Uterus (tissue), 4 donors: Measurements from ENCODE around the gene ZNF701. TPM values are rescaled to one million over a fixed set of nuclear protein-coding genes. Genes with fewer than 3 reads are reported as not detected.

Experiments
- DNase-seq, 2 donors: peaks; one replicate each; pipeline ENCODE4 v3.0.0-alpha.2; 2019 to 2020
- H3K27ac ChIP-seq, 2 donors: fragments of 200-600 bp; sonication (generic); 1 replicate in 1 of 2; 2 replicates in 1 of 2; pipeline ENCODE4 v1.5.1; 2016 to 2018
- H3K27me3 ChIP-seq, 2 donors: fragments of 200-600 bp; sonication (generic); one replicate each; pipeline ENCODE4 v1.5.1; 2018 to 2019; ENCODE audit warnings: control low read depth in 1 of 2
- H3K36me3 ChIP-seq, 2 donors: fragments of 200-600 bp; sonication (generic); one replicate each; pipeline ENCODE4 v1.5.1; 2019; ENCODE audit warnings: control low read depth in 1 of 2
- H3K4me1 ChIP-seq, 2 donors: fragments of 200-600 bp; sonication (generic); one replicate each; pipeline ENCODE4 v1.5.1; 2018 to 2019; ENCODE audit warnings: control low read depth in 1 of 2
- H3K4me3 ChIP-seq, 2 donors: fragments of 200-600 bp; sonication (generic); 1 replicate in 1 of 2; 2 replicates in 1 of 2; pipeline ENCODE4 v1.5.1; 2018 to 2019; ENCODE audit warnings: mild to moderate bottlenecking in 1 of 2
- H3K9me3 ChIP-seq, 2 donors: fragments of 200-600 bp; sonication (generic); one replicate each; pipeline ENCODE4 v1.5.1; 2019; ENCODE audit warnings: control low read depth in 1 of 2
- POLR2A ChIP-seq, 2 donors: fragments of 450-650 bp; IDR thresholded peaks; one replicate each; pipeline ENCODE4 v1.6.1; 2016; ENCODE audit warnings: antibody characterized with exemption in 2 of 2, mild to moderate bottlenecking in 1 of 2, moderate library complexity in 1 of 2
- intact Hi-C: fragments of 100-400 bp; cut with DNase I; formaldehyde crosslinking; loops from one replicate; pipeline ENCODE4 v1.15.1; 2023; ENCODE audit warnings: low total_unique reads
- small RNA-seq: library from RNA; depleted of rRNA; stranded (forward); fragments of <200 nt; gene quantifications from one replicate; pipeline ENCODE3, GENCODE V24; 2016
- total RNA-seq, 4 donors: library from RNA; depleted of rRNA in 3 of 4; stranded (reverse); fragments of >200 nt in 3 of 4; gene quantifications; one replicate each; pipeline versions ENCODE4 v1.1.0 to v1.2.4, GENCODE V29; 2014 to 2023
- TF ChIP-seq, protein P1 (sequence below), 4 experiments: fragments of 200-600 bp in 2 of 4; fragments of 450-650 bp in 2 of 4; sonication (generic) in 2 of 4; IDR thresholded peaks; one replicate each; pipeline ENCODE4 v1.5.1; 2016 to 2019; ENCODE audit warnings: antibody characterized with exemption in 4 of 4, mild to moderate bottlenecking in 2 of 4, moderate library complexity in 1 of 4
- donor health status: DM: yes; HTN: yes; CAD: no.

ZNF701 gene
- total RNA-seq, 4 donors from 2014 or later, result 2.9 to 32.8 (median 16.7) TPM

DNA sequence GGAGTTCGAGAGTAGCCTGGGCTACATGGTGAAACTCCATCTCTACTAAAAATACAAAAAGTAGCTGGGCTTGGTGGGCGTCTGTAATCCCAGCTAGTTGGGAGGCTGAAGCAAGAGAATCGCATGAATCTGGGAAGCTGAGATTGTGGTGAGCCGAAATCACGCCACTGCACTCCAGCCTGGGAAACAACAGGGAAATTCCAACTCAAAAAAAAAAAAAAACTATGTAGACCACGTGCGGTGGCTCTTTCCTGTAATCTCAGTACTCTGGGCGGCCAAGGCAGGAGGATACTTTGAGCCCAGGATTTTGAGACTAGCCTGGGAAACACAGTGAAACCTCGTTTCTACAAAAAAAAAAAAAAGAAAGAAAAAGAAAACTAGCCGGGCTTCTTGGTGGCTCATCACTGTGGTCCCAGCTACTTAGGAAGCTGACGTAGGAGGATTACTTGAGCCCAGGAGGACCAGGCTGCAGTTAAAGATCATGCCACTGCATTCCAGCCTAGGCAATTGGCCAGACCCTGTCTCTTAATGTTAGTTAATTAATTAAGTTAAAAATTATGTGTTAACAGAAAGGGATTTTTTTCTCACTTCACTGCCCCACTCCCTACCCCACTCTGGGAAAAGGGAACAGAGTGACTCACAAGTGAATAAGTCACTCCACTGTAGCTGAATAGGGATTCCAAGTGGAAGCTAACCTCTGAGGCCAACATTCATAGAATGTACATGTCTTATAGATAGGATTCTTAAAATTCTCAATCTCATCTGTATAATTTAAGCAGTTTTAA is 65.9 kb downstream of the ZNF701 start:
- Histone ChIP-seq H3K4me1 (no peaks in the 10 kb centered on the region), H3K4me3 (no peak overlapping the region), H3K36me3 (no peaks in the 10 kb centered on the region), H3K27me3 (no peaks in the 10 kb centered on the region), H3K27ac (no peak overlapping the region), H3K9me3 (no peaks in the 10 kb centered on the region)
- intact Hi-C loops, result loop anchor here (5.0 kb wide), 1 partner anchor 239 kb away; the partner anchor contains the start of gene ZNF528
- no peak for DNase-seq
- TF ChIP-seq, protein P1, sequence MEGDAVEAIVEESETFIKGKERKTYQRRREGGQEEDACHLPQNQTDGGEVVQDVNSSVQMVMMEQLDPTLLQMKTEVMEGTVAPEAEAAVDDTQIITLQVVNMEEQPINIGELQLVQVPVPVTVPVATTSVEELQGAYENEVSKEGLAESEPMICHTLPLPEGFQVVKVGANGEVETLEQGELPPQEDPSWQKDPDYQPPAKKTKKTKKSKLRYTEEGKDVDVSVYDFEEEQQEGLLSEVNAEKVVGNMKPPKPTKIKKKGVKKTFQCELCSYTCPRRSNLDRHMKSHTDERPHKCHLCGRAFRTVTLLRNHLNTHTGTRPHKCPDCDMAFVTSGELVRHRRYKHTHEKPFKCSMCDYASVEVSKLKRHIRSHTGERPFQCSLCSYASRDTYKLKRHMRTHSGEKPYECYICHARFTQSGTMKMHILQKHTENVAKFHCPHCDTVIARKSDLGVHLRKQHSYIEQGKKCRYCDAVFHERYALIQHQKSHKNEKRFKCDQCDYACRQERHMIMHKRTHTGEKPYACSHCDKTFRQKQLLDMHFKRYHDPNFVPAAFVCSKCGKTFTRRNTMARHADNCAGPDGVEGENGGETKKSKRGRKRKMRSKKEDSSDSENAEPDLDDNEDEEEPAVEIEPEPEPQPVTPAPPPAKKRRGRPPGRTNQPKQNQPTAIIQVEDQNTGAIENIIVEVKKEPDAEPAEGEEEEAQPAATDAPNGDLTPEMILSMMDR (IDR thresholded peaks at IDR 0.05), result no peak
- no peak for TF ChIP-seq POLR2A (IDR thresholded peaks at IDR 0.05)

Small RNAs within 50 kb of the gene (small RNA-seq; reads per million reads assigned to genes)
- gene RPL39P34, result not detected

Other genes starting within 250 kb of the ZNF701 start
- 10 to 100 TPM in 1 of 4 donors, 1 to 10 TPM in 2, under 1 TPM in 1; 0.29 to 13.8 (median 3.0) TPM for gene ZNF610, start 234.0 kb upstream of the ZNF701 start, total RNA-seq
- 10 to 100 TPM; 19.2 to 87.3 (median 30.5) TPM for gene ZNF880, start 200.4 kb upstream of the ZNF701 start, total RNA-seq
- gene ZNF528, start 172.4 kb upstream of the ZNF701 start, total RNA-seq, result 10 to 100 TPM in 3 of 4 donors, 1 to 10 TPM in 1; 6.2 to 80.7 (median 49.4) TPM
- gene ZNF534, start 141.1 kb upstream of the ZNF701 start, total RNA-seq, result under 1 TPM in 3 of 4 donors, not detected in 1; 0.29 to 0.46 (median 0.35) TPM
- 10 to 100 TPM in 2 of 4 donors, 1 to 10 TPM in 2; 6.7 to 17.1 (median 10.6) TPM for gene ZNF578, start 116.7 kb upstream of the ZNF701 start, total RNA-seq
- gene ZNF808, start 42.6 kb upstream of the ZNF701 start, total RNA-seq, result 10 to 100 TPM; 23.7 to 40.9 (median 30.4) TPM
- gene ZNF83, start 68.1 kb downstream of the ZNF701 start, total RNA-seq, result 100 to 1,000 TPM in 2 of 4 donors, 10 to 100 TPM in 2; 40.6 to 481 (median 100) TPM
- 10 to 100 TPM in 3 of 4 donors, 1 to 10 TPM in 1; 7.2 to 29.7 (median 25.0) TPM for gene ZNF611, start 164.8 kb downstream of the ZNF701 start, total RNA-seq
- gene ZNF600, start 216.5 kb downstream of the ZNF701 start, total RNA-seq, result 10 to 100 TPM in 1 of 4 donors, 1 to 10 TPM in 3; 6.2 to 14.5 (median 8.0) TPM